Esophagus muscularis mucosa (tissue), 4 donors: ENCODE data around the gene SPAAR.

Source experiments
- EP300 ChIP-seq: sonication (generic); formaldehyde crosslinking; IDR thresholded peaks from one replicate; pipeline ENCODE4 v1.6.1; 2017; ENCODE audit warnings: antibody characterized with exemption
- POLR2A ChIP-seq: fragments of 450-650 bp; IDR thresholded peaks from one replicate; pipeline ENCODE4 v1.6.1; 2017; ENCODE audit warnings: antibody characterized with exemption, moderate library complexity, mild to moderate bottlenecking, low read depth
- POLR2AphosphoS5 ChIP-seq, 2 donors: sonication (generic); formaldehyde crosslinking; IDR thresholded peaks; one replicate each; pipeline ENCODE4 v1.6.1; 2017; ENCODE audit warnings: antibody characterized with exemption in 2 of 2
- TF ChIP-seq, protein P1 (sequence below), 3 experiments: fragments of 200-600 bp in 2 of 3; fragments of 450-650 bp in 1 of 3; sonication (generic) in 2 of 3; IDR thresholded peaks; one replicate each; pipeline ENCODE4 v1.5.1; 2017 to 2019; ENCODE audit warnings: antibody characterized with exemption in 3 of 3, mild to moderate bottlenecking in 2 of 3, moderate library complexity in 1 of 3

GRCh38 chr9:35944841-35945240, 35.6 kb downstream of the SPAAR start:
- TF ChIP-seq, protein P1, sequence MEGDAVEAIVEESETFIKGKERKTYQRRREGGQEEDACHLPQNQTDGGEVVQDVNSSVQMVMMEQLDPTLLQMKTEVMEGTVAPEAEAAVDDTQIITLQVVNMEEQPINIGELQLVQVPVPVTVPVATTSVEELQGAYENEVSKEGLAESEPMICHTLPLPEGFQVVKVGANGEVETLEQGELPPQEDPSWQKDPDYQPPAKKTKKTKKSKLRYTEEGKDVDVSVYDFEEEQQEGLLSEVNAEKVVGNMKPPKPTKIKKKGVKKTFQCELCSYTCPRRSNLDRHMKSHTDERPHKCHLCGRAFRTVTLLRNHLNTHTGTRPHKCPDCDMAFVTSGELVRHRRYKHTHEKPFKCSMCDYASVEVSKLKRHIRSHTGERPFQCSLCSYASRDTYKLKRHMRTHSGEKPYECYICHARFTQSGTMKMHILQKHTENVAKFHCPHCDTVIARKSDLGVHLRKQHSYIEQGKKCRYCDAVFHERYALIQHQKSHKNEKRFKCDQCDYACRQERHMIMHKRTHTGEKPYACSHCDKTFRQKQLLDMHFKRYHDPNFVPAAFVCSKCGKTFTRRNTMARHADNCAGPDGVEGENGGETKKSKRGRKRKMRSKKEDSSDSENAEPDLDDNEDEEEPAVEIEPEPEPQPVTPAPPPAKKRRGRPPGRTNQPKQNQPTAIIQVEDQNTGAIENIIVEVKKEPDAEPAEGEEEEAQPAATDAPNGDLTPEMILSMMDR (IDR thresholded peaks at IDR 0.05): no peak
- no peak for TF ChIP-seq POLR2A
- TF ChIP-seq POLR2AphosphoS5 (IDR thresholded peaks at IDR 0.05): no peak
- TF ChIP-seq EP300: no peak
